Nephron progenitor cell (in vitro differentiated cells): ENCODE measurements around the gene HERPUD1.

Experiments used
- DNase-seq: peaks from one replicate; pipeline ENCODE4 v3.0.0; 2021
- H3K27ac Mint-ChIP-seq: 2 replicates; pipeline ENCODE4 v1.8.0; 2021; ENCODE audit warnings: mild to moderate bottlenecking, moderate library complexity, mixed read lengths
- H3K27me3 Mint-ChIP-seq: 2 replicates; pipeline ENCODE4 v1.8.0; 2021; ENCODE audit warnings: mild to moderate bottlenecking, low read depth, mixed read lengths; ENCODE audit not compliant: poor library complexity
- H3K36me3 Mint-ChIP-seq: 2 replicates; pipeline ENCODE4 v1.8.0; 2021; ENCODE audit warnings: low read depth, mixed read lengths
- H3K4me1 Mint-ChIP-seq: 2 replicates; pipeline ENCODE4 v1.8.0; 2021; ENCODE audit warnings: mixed read lengths
- H3K4me3 Mint-ChIP-seq: 2 replicates; pipeline ENCODE4 v1.8.0; 2021; ENCODE audit warnings: mild to moderate bottlenecking, moderate library complexity, mixed read lengths
- H3K9me3 Mint-ChIP-seq: 2 replicates; pipeline ENCODE4 v1.8.0; 2021; ENCODE audit warnings: mild to moderate bottlenecking, moderate library complexity, mixed read lengths
- CTCF ChIP-seq: fragments of 200-600 bp; sonication (generic); IDR thresholded peaks from 2 replicates; pipeline ENCODE4 v1.5.0; 2021; ENCODE audit warnings: antibody characterized with exemption

The HERPUD1 gene

GRCh38 chr16:56943761-56944375, 11.9 kb downstream of the HERPUD1 start:
- Mint-ChIP-seq H3K27me3 (no peaks in the 10 kb centered on the region), H3K36me3 (peaks cover 44% of the 10 kb centered on the region), H3K4me3 (no peak overlapping the region), H3K27ac (no peak overlapping the region), H3K9me3 (no peaks in the 10 kb centered on the region), H3K4me1 (peaks cover 18% of the 10 kb centered on the region)
- DNase-seq, result no peak
- TF ChIP-seq CTCF, result no peak

DNA sequence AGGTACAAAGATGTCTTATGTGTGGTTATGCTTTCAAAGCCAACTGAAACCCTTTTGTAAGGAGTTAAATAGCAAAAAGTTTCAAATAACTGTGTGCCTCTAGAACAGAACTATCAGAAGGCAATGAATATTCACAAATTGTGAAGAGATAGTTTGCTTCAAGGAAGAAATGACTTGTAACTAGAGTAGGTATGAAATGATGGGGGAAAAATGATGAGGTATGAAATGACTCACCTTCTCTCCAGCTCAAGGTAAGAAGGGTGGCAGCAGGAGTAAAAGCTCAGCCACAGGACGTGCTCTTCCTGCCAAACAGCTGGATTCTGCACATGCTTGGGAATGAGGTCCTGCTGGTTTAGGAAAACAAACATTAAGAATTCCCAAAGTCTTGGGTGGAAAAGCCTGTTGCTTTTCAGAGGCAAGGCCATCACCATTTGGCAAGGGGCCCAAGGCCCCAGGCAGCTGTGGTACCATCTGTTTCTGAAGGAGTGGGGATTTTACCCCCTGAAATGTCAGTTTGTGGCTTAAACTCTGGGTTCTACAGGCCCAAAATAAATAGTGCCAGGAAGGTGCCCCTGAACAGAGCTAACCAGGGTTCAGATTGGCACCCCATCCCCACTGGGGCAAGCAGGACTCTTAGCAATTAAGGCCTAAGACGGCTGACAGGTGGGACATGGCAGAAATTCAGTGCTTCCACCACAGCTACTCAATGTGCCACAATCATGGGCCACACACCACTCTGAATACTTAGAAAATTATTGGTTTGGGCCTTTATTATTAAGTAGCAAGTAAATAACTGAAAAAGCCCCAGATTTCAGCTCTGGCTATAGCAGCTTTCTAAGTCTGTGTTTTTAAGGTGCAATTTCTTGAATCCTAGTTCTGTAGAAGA, 13.3 kb downstream of the HERPUD1 start:
- H3K36me3 Mint-ChIP-seq, result peaks cover 30% of the 10 kb centered on the region
- peaks cover 18% of the 10 kb centered on the region for H3K4me1 Mint-ChIP-seq
- TF ChIP-seq CTCF, result no peak
- no peaks in the 10 kb centered on the region for H3K27me3 Mint-ChIP-seq
- H3K27ac Mint-ChIP-seq, result no peak overlapping the region
- H3K4me3 Mint-ChIP-seq, result no peak overlapping the region
- no peak for DNase-seq
- H3K9me3 Mint-ChIP-seq, result no peaks in the 10 kb centered on the region

DNA sequence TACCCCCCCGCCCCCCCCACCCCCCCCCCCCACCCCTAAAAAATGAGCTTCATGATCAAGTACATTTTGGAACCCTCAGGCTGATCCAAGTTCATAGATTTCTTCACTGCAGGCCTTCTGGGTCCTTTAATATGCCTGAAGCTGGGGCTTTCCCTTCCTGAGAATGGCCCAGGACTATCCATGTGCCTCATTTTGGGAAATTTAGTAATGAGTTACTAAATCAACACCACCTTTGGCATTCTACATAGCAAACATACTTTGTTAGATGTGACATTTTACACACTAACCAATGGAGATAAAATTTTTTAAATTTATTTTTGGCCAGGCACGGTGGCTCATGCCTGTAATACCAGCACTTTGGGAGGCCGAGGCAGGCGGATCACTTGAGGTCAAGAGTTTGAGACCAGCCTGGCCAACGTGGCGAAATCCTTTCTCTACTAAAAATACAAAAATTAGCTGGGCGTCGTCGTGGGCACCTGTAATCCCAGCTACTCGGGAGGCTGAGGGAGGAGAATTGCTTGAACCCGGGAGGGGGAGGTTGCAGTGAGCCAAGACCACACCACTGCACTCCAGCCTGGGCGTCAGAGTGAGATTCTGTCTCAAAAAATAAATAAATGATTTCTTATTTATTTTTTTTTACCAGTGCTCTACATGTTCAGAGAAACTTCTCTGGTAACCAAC, 14.0 kb downstream of the HERPUD1 start:
- H3K4me3 Mint-ChIP-seq, result no peak overlapping the region
- H3K36me3 Mint-ChIP-seq, result peaks cover 28% of the 10 kb centered on the region
- H3K27me3 Mint-ChIP-seq, result no peaks in the 10 kb centered on the region
- H3K4me1 Mint-ChIP-seq, result peaks cover 25% of the 10 kb centered on the region
- TF ChIP-seq CTCF, result no peak
- no peak overlapping the region for H3K27ac Mint-ChIP-seq
- H3K9me3 Mint-ChIP-seq, result no peaks in the 10 kb centered on the region
- DNase-seq, result no peak

GRCh38 chr16:56946767-56947603, 15.0 kb downstream of the HERPUD1 start:
- TF ChIP-seq CTCF, result no peak
- Mint-ChIP-seq H3K27me3 (no peaks in the 10 kb centered on the region), H3K27ac (peak overlapping the region; percentile 47), H3K36me3 (peaks cover 24% of the 10 kb centered on the region), H3K9me3 (no peaks in the 10 kb centered on the region), H3K4me1 (peaks cover 35% of the 10 kb centered on the region), H3K4me3 (no peak overlapping the region)
- no peak for DNase-seq

DNA sequence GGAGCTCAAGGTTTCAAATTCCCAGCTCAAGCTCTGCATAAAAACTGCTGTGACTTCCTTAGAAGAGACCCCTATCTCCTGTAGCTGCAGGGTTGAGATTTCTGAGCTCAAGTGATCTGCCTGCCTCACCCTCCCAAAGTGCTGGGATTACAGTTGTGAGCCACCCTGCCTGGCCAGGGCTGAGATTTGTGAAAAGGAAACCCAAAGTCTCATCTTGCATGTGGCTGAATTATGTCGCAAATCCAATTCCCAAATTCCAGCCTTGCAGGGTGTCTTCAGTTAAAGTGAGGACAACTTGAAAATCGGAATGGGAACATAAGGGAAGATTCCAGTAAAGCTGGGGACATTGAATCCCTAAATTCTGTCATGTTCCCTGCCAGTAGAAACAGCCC, 15.7 kb downstream of the HERPUD1 start:
- Mint-ChIP-seq H3K36me3 (peaks cover 22% of the 10 kb centered on the region), H3K4me3 (no peak overlapping the region), H3K9me3 (no peaks in the 10 kb centered on the region), H3K27ac (no peak overlapping the region), H3K4me1 (peaks cover 42% of the 10 kb centered on the region), H3K27me3 (no peaks in the 10 kb centered on the region)
- TF ChIP-seq CTCF, result no peak
- DNase-seq, result no peak
